Testis (tissue), 2 donors: ENCODE results near the gene ZNF561.

Experiments
- POLR2A ChIP-seq: fragments of 450-650 bp; IDR thresholded peaks from one replicate; pipeline ENCODE4 v1.6.1; 2017; ENCODE audit warnings: antibody characterized with exemption, mild to moderate bottlenecking, moderate library complexity
- TF ChIP-seq, protein P1 (sequence below), 3 experiments: fragments of 450-650 bp in 2 of 3; fragments of 200-600 bp in 1 of 3; sonication (generic) in 1 of 3; IDR thresholded peaks; one replicate each; pipeline ENCODE4 v1.5.1; 2016 to 2019; ENCODE audit warnings: antibody characterized with exemption in 3 of 3, mild to moderate bottlenecking in 2 of 3, moderate library complexity in 1 of 3

DNA sequence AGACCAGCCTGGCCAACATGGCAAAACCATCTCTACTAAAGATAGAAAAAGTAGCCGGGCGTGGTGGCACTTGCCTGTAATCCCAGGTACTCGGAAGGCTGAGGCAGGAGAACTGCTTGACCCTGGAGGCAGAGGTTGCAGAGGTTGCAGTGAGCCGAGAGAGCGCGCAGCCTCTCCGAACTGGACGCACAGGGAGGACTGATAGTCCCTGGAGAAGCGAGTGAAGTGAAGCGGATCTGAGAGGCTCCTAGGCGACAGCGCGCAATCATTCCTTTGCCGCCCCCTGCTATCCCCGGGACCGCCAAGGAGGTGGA, 233 bp downstream of the ZNF561 start:
- TF ChIP-seq, protein P1, sequence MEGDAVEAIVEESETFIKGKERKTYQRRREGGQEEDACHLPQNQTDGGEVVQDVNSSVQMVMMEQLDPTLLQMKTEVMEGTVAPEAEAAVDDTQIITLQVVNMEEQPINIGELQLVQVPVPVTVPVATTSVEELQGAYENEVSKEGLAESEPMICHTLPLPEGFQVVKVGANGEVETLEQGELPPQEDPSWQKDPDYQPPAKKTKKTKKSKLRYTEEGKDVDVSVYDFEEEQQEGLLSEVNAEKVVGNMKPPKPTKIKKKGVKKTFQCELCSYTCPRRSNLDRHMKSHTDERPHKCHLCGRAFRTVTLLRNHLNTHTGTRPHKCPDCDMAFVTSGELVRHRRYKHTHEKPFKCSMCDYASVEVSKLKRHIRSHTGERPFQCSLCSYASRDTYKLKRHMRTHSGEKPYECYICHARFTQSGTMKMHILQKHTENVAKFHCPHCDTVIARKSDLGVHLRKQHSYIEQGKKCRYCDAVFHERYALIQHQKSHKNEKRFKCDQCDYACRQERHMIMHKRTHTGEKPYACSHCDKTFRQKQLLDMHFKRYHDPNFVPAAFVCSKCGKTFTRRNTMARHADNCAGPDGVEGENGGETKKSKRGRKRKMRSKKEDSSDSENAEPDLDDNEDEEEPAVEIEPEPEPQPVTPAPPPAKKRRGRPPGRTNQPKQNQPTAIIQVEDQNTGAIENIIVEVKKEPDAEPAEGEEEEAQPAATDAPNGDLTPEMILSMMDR (IDR thresholded peaks at IDR 0.05): no peak
- TF ChIP-seq POLR2A: no peak
